Osteocyte (in vitro differentiated cells): ENCODE data around the gene RBM4. TPM values are rescaled to one million over a fixed set of nuclear protein-coding genes. Genes with fewer than 3 reads are reported as not detected.

Source experiments
- DNase-seq: peaks from one replicate; pipeline ENCODE4 v3.0.0; 2021; ENCODE audit warnings: mixed read lengths; ENCODE audit not compliant: unreplicated experiment; ENCODE audit errors: extremely low spot score
- H3K27ac Mint-ChIP-seq: one replicate; pipeline ENCODE4 v1.8.0; 2021; ENCODE audit warnings: mild to moderate bottlenecking, mixed read lengths; ENCODE audit not compliant: unreplicated experiment
- H3K27me3 Mint-ChIP-seq: one replicate; pipeline ENCODE4 v1.8.0; 2021; ENCODE audit warnings: mixed read lengths; ENCODE audit not compliant: unreplicated experiment
- H3K36me3 Mint-ChIP-seq: one replicate; pipeline ENCODE4 v1.8.0; 2021; ENCODE audit warnings: mixed read lengths; ENCODE audit not compliant: unreplicated experiment
- H3K4me1 Mint-ChIP-seq: one replicate; pipeline ENCODE4 v1.8.0; 2021; ENCODE audit warnings: mixed read lengths; ENCODE audit not compliant: unreplicated experiment
- H3K4me3 Mint-ChIP-seq: one replicate; pipeline ENCODE4 v1.8.0; 2021; ENCODE audit warnings: mild to moderate bottlenecking, moderate library complexity, mixed read lengths; ENCODE audit not compliant: unreplicated experiment
- H3K9me3 Mint-ChIP-seq: one replicate; pipeline ENCODE4 v1.8.0; 2021; ENCODE audit warnings: mixed read lengths; ENCODE audit not compliant: unreplicated experiment
- total RNA-seq: library from RNA; stranded (reverse); gene quantifications from 2 replicates; pipeline ENCODE4 v1.2.1, GENCODE V29; 2021
- TF ChIP-seq, protein P1 (sequence below): fragments of 200-600 bp; sonication (generic); IDR thresholded peaks from 2 replicates; pipeline ENCODE4 v1.5.0; 2021; ENCODE audit warnings: antibody characterized with exemption, mild to moderate bottlenecking, moderate library complexity

Gene RBM4
- total RNA-seq, 1 donor from 2014 or later, result 158 TPM

DNA sequence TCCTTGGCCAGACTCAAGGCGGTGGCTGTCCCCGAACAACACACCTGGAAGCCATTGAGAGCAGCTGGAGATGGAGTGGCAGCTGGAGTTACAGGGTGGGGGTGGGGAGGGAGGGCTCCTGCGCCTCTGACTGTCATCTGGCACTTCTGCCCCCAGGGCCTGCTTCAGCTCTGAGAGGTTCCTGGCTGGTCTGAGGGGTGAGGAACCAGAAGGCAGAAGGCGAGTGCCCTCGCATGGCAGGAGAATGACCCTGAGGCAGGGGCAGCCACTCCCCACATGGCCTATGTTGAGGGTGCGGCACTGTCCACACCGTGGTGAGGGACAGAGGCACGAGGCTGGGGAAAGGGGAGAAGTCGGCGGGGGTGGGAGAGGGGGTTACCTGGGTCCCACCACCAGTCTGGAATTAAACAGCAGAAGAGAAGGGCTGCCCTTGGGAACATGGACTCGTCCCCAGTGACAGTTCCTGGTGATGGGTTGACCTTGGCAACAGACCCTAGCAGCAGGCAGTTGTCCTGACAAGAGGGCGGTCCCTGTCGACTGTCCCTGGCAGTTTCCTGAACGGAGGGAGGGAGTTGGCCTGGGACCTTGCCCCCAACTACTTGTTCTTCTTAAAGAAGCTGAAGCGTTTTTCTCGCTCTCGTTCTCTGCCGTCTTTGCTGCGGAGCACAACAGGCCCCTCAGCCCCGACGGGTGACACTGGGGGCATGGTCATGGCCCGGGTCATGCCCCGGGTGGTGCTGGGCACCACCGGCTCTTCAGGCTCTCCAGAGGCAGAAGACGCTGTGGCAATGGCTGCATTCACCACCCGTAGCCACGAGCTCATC is 47.0 kb downstream of the RBM4 start:
- TF ChIP-seq, protein P1, sequence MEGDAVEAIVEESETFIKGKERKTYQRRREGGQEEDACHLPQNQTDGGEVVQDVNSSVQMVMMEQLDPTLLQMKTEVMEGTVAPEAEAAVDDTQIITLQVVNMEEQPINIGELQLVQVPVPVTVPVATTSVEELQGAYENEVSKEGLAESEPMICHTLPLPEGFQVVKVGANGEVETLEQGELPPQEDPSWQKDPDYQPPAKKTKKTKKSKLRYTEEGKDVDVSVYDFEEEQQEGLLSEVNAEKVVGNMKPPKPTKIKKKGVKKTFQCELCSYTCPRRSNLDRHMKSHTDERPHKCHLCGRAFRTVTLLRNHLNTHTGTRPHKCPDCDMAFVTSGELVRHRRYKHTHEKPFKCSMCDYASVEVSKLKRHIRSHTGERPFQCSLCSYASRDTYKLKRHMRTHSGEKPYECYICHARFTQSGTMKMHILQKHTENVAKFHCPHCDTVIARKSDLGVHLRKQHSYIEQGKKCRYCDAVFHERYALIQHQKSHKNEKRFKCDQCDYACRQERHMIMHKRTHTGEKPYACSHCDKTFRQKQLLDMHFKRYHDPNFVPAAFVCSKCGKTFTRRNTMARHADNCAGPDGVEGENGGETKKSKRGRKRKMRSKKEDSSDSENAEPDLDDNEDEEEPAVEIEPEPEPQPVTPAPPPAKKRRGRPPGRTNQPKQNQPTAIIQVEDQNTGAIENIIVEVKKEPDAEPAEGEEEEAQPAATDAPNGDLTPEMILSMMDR, result no peak
- Mint-ChIP-seq H3K27ac (no peak overlapping the region), H3K36me3 (no peaks in the 10 kb centered on the region), H3K27me3 (no peaks in the 10 kb centered on the region), H3K4me1 (peaks cover 3% of the 10 kb centered on the region), H3K4me3 (no peak overlapping the region), H3K9me3 (no peaks in the 10 kb centered on the region)
- no peak for DNase-seq

DNA sequence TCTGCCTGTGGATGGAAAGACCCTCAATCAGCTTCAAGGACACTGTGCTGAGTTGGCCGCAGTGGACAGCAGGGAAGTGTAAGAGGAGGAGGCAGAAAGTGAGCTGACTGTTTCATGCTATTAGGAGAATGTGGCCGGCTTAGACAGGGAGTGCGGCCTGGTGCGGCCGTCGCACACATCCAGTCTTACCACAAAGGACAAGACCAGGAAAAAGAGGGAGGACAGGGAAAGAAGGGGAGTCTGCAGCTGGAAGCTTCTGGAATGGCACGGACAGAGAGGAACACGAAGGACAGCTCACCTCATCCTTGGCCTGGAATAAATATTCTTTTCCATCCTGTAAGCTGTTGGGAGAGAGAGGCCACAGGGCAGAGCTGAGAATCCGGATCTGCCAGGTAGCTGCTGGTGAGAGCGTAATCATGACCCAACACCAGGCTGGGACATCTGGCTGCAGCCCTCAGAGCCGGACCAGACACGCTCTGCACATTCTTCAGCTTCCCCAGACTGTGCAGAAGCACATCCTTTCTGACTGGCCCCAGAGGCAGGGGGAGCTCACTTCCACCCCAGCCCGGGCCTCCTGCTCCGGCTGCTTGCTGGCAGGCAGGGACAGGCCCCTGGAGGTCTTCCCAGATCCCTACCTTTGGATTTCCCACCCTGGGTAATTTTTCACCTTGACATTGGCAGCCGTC is 47.7 kb downstream of the RBM4 start:
- no peak for DNase-seq
- Mint-ChIP-seq H3K27me3 (no peaks in the 10 kb centered on the region), H3K36me3 (no peaks in the 10 kb centered on the region), H3K4me1 (peaks cover 3% of the 10 kb centered on the region), H3K27ac (no peak overlapping the region), H3K9me3 (no peaks in the 10 kb centered on the region), H3K4me3 (no peak overlapping the region)
- TF ChIP-seq, protein P1, result no peak

DNA sequence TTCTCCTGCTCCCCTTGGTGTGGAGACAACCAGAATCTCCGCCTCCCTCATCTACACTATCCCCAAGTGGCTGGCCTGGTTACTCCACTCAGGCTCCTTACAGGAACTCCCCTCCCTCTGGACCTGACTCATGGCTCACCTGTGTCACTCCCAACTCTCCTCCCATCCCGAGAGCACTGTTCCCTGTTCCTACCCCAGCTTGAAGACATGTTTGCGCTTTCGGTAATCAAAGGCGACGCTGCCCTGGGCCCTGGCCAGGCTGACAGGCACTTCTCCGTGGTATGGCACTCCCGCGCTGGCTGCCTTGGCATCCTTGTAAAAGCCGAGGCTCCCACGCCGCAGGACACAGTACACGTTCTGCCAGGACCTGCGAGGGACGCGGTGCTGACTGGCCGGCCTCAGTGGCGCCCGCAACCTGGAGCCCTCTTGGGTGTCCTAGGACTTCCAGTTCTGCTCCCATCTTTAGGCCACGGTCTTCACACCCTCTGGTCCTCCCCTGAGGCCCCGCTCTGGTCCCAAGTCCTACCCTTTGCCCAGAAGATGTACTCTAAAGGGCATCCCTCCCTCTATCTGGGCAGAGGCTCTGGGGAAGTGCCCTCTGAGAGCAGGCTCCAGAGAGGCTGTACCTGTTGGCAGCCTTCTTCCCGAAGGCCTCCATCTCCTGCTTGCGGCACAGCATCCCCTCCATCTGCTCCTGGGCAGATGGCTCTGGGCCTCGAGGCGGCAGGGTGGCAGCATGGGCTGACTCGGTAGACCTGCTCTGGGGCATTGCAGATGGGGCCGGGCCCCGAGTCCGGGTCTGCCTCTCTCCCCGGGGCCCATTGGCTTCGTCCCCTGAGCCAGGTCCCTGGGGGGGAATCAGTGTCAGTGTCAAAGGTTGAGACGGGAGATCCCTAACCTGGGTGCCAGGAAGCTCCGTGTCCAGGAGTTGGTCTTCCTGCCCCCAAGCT is 48.6 kb downstream of the RBM4 start:
- no peaks in the 10 kb centered on the region for H3K36me3 Mint-ChIP-seq
- TF ChIP-seq, protein P1, result no peak
- no peak overlapping the region for H3K4me3 Mint-ChIP-seq
- no peak overlapping the region for H3K27ac Mint-ChIP-seq
- DNase-seq, result no peak
- H3K4me1 Mint-ChIP-seq, result peaks cover 3% of the 10 kb centered on the region
- H3K27me3 Mint-ChIP-seq, result no peaks in the 10 kb centered on the region
- H3K9me3 Mint-ChIP-seq, result no peaks in the 10 kb centered on the region

DNA sequence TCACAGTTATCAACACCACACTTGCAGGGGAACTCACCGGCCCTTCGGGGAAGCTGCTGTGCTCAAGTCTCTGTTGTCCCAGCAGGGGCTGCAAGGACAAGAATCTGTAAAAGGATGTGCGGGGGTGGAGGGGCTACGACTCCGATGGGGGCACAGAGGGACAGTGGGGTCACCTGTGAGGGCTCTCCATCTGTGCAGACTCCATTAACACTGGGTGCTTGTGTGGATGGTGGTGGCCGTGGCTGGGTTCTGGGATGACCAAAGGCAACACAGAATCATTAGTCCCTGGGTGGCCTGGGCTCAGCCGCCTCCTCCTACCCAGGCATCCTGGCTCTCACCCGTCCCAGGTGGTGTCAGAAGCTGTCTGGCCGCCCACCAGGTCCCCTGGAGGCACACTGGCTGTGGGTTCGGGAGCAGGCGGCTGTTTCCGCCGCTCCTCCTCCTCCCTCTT is 49.4 kb downstream of the RBM4 start:
- Mint-ChIP-seq H3K36me3 (no peaks in the 10 kb centered on the region), H3K27me3 (no peaks in the 10 kb centered on the region), H3K9me3 (no peaks in the 10 kb centered on the region), H3K4me1 (peaks cover 3% of the 10 kb centered on the region), H3K27ac (no peak overlapping the region), H3K4me3 (no peak overlapping the region)
- TF ChIP-seq, protein P1, result no peak
- no peak for DNase-seq
